C4-2B (cell line): Measurements from ENCODE around the gene GTF2A1L.

Experiments used
- H3K27ac ChIP-seq: fragments of 450-650 bp; 2 replicates; pipeline ENCODE4 v1.5.1; 2017
- CTCF ChIP-seq: fragments of 450-650 bp; conservative IDR thresholded peaks from 2 replicates; pipeline ENCODE4 v1.5.1; 2017; ENCODE audit warnings: mild to moderate bottlenecking
- ZFX ChIP-seq: fragments of 450-650 bp; IDR thresholded peaks from 2 replicates; pipeline ENCODE4 v1.6.1; 2017

GTF2A1L gene

GRCh38 chr2:48617618-48618017 lies at the start of gene GTF2A1L:
TSS of gene GTF2A1L (plus strand) at chr2:48617856. CDS start at chr2:48617875, 19 bp downstream.
- H3K27ac ChIP-seq: peak within 1 kb of the TSS; percentile 37; the same call in 1 of the 2 replicates
- TF ChIP-seq ZFX (no peak), CTCF (no peak)

DNA sequence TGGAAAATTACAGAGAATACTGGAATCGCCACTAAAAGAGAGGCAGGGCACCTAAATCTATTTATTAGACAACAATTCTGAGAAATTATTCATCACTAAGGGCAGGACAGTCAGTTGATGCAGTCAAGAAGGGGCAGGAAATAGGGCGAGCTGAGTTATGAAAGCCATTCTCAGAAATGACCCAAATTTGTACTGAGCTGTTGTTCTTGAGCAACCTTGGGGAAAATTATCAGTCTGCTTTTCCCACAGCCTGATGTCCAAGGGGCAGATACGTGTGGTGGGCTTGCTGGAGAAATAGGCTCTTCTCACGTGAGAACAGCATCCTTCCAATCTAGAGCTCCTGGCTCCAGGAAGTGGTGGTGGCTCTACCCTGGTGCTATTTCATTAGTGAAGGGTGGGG lies 49.1 kb upstream of the GTF2A1L start:
- TF ChIP-seq ZFX: no peak
- H3K27ac ChIP-seq: no peak overlapping the region

- TF ChIP-seq ZFX (no peak), CTCF (no peak)
- no peak overlapping the region for H3K27ac ChIP-seq
These were observed 48.2 kb upstream of the GTF2A1L start for GRCh38 chr2:48569433-48569832.

DNA sequence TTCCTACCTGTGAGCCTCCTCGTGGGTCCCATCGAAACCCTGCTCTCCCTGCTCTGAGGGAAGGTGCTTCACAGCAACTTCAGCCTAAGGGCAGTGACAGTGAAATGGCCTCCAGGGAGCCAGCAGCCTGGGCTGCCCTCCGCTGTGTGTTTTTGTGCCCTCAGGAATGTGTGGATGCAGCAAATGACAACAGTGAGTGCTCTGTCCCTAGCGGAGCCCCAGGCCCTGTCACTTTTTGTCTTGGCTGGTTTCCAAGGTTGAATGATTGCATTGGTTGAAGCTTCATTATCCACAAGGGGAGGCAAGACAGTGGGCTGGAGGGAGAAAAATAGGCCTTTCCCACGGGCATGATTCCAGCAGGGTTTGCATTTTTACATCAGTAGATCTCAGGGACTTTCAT lies 44.8 kb upstream of the GTF2A1L start:
- no peak for TF ChIP-seq ZFX
- TF ChIP-seq CTCF: no peak
- H3K27ac ChIP-seq: no peak overlapping the region

- TF ChIP-seq CTCF: no peak
- no peak overlapping the region for H3K27ac ChIP-seq
These were observed 43.0 kb upstream of the GTF2A1L start for GRCh38 chr2:48574353-48575287.

DNA sequence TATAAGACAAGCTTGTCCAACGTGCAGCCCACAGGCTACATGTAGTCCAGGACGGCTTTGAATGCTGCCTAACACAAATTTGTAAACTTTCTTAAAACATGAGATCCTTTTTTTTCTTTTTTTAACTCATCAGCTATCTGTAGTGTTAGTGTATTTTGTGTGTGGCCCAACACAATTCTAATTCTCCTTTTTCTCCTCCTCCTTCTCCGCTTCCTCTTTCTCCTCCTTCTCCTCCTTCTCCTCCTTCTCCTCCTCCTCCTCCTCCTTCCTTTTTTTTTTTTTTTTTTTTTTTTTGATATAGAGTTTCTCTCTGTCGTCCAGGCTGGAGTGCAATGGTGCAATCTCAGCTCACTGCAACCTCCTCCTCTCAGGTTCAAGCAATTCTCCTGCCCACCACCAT lies 39.3 kb upstream of the GTF2A1L start:
- no peak overlapping the region for H3K27ac ChIP-seq
- no peak for TF ChIP-seq ZFX
- no peak for TF ChIP-seq CTCF

DNA sequence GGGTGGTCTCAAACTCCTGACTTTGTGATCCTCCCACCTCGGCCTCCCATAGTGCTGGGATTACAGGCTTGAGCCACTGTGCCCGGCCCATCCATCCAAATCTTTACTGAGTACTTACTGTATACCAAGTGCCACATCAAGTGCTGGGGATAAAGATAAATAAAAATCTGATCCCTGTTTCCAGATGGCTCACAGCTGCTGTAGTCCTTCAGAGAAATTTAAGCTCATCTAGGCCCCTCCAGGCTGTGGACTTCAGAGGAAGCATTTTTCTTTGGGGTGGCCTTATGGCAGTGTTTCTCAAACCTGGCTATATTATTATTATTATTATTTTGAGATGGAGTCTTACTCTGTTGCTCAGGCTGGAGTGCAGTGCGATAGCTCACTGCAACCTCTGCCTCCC lies 33.7 kb upstream of the GTF2A1L start:
- no peak overlapping the region for H3K27ac ChIP-seq
- TF ChIP-seq ZFX: no peak

- no peak for TF ChIP-seq ZFX
- no peak for TF ChIP-seq CTCF
- H3K27ac ChIP-seq: no peak overlapping the region
These were observed 33.1 kb upstream of the GTF2A1L start for GRCh38 chr2:48584551-48584950.
